Activated CD8-positive, alpha-beta T cell treated with anti-CD3 and anti-CD28 coated beads, Interleukin-2, amount 10 ng/mL, durations not matched to agents 7 days and 5 days (primary cell): ENCODE results near the gene DOCK1. TPM values are rescaled to one million over a fixed set of nuclear protein-coding genes. Genes with fewer than 3 reads are reported as not detected.

ENCODE experiments used
- ATAC-seq: fragments of 150-1000 bp; cut with Tn5 transposase; one replicate; pipeline ENCODE4 v1.10.0; 2021; ENCODE audit warnings: moderate library complexity
- CTCF ChIA-PET: fragments of 350-600 bp; sonication (Branson Sonifier 250); formaldehyde crosslinking; loops from one replicate; lab custom pipeline; 2021; ENCODE audit warnings: antibody characterized with exemption; lab: Charles Lee
- POLR2A ChIA-PET: fragments of 350-600 bp; sonication (Branson Sonifier 250); formaldehyde crosslinking; loops from one replicate; lab custom pipeline; 2021; ENCODE audit warnings: antibody characterized with exemption; lab: Charles Lee
- DNase-seq: peaks from one replicate; pipeline ENCODE4 v3.0.0-alpha.2; 2020
- H3K27ac Mint-ChIP-seq: one replicate; pipeline ENCODE4 v1.8.0; 2021; ENCODE audit warnings: mild to moderate bottlenecking, mixed read lengths
- H3K27me3 Mint-ChIP-seq: one replicate; pipeline ENCODE4 v1.8.0; 2021; ENCODE audit warnings: low read depth, mixed read lengths
- H3K36me3 Mint-ChIP-seq: one replicate; pipeline ENCODE4 v1.8.0; 2021; ENCODE audit warnings: low read depth, mixed read lengths
- H3K4me1 Mint-ChIP-seq: one replicate; pipeline ENCODE4 v1.8.0; 2021; ENCODE audit warnings: low read depth, mixed read lengths
- H3K4me3 Mint-ChIP-seq: one replicate; pipeline ENCODE4 v1.8.0; 2021; ENCODE audit warnings: mild to moderate bottlenecking, mixed read lengths
- H3K9me3 Mint-ChIP-seq: one replicate; pipeline ENCODE4 v1.8.0; 2022; ENCODE audit warnings: mixed read lengths; ENCODE audit not compliant: insufficient read depth
- total RNA-seq, 2 experiments: library from RNA; stranded (reverse); gene quantifications; one replicate each; pipeline ENCODE4 v1.2.3, GENCODE V29; 2021

The DOCK1 gene
- total RNA-seq, 2 experiments from 2014 or later = not detected

GRCh38 chr10:127442220-127442525 lies 536.9 kb downstream of the DOCK1 start:
- no peaks in the 10 kb centered on the region for H3K9me3 Mint-ChIP-seq
- POLR2A ChIA-PET = no interaction called here
- H3K27ac Mint-ChIP-seq = no peak overlapping the region
- H3K4me3 Mint-ChIP-seq = no peak overlapping the region
- CTCF ChIA-PET = no interaction called here
- H3K4me1 Mint-ChIP-seq = no peaks in the 10 kb centered on the region
- H3K27me3 Mint-ChIP-seq = no peaks in the 10 kb centered on the region
- no peak for DNase-seq
- H3K36me3 Mint-ChIP-seq = no peaks in the 10 kb centered on the region
- ATAC-seq = no peak

DNA sequence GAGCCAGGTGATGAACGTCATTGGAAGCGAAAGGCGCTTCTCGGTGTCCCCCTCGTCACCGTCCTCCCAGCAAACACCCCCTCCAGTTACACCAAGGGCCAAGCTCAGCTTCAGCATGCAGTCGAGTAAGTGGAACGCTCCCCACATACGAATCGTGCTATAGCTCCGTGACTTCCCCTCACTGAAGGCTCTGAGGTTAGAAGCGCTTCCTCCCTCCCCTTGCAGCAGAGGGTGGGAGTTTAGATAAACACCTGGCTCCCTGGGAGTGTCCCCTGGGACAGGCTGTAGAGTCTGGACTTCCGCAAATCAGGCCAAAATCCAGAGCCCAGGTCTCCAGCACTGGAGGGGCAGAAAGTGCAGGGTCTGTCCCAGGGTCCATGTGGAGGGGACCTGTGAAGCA lies 538.9 kb downstream of the DOCK1 start:
- ChIA-PET CTCF (no interaction called here), POLR2A (interaction anchor here (0.5 kb wide), 1 partner anchor 1400 kb away, joined by 3 read pairs; no protein-coding TSS in a partner anchor)
- Mint-ChIP-seq H3K27ac (no peak overlapping the region), H3K36me3 (no peaks in the 10 kb centered on the region), H3K4me3 (no peak overlapping the region), H3K9me3 (no peaks in the 10 kb centered on the region), H3K27me3 (no peaks in the 10 kb centered on the region), H3K4me1 (no peaks in the 10 kb centered on the region)
- ATAC-seq (no peak), DNase-seq (no peak)

- Mint-ChIP-seq H3K27ac (no peak overlapping the region), H3K27me3 (no peaks in the 10 kb centered on the region), H3K4me1 (no peaks in the 10 kb centered on the region), H3K4me3 (no peak overlapping the region), H3K9me3 (no peaks in the 10 kb centered on the region), H3K36me3 (no peaks in the 10 kb centered on the region)
- CTCF ChIA-PET = no interaction called here
- POLR2A ChIA-PET = no interaction called here
- no peak for DNase-seq
- ATAC-seq = no peak
Observed at GRCh38 chr10:127447197-127447596, 542.0 kb downstream of the DOCK1 start.

GRCh38 chr10:127449490-127449889 lies 544.3 kb downstream of the DOCK1 start:
- H3K4me1 Mint-ChIP-seq = no peaks in the 10 kb centered on the region

DNA sequence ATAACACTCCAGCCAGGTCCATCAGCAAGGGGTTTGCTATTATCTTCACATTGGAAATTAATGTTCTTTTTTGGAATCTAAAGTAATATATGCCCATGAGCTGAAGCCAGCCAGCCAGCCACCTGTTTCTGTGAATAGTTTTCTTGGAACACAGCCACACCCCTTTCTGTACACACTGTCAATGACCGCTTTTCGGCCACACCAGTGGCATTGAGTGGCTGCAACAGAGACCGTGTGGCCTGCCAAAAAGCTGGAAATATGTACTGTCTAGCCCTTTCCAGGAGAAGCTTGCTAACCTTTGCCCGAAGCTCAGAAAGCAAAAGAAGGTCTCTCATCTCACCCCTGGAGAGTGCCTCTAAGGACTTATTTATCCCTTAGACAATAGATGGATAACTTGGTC lies 545.4 kb downstream of the DOCK1 start:
- Mint-ChIP-seq H3K27ac (no peak overlapping the region), H3K36me3 (no peaks in the 10 kb centered on the region), H3K9me3 (no peaks in the 10 kb centered on the region), H3K4me1 (no peaks in the 10 kb centered on the region), H3K27me3 (no peaks in the 10 kb centered on the region), H3K4me3 (no peak overlapping the region)
- ATAC-seq (no peak), DNase-seq (no peak)
- POLR2A ChIA-PET = no interaction called here
- CTCF ChIA-PET = no interaction called here

More at GRCh38 chr10:127449490-127449889, 544.3 kb downstream of the DOCK1 start:
- POLR2A ChIA-PET = no interaction called here
- DNase-seq = no peak
- ATAC-seq = no peak
- H3K9me3 Mint-ChIP-seq = no peaks in the 10 kb centered on the region
- no peaks in the 10 kb centered on the region for H3K27me3 Mint-ChIP-seq
- no peaks in the 10 kb centered on the region for H3K36me3 Mint-ChIP-seq
- H3K27ac Mint-ChIP-seq = no peak overlapping the region
- H3K4me3 Mint-ChIP-seq = no peak overlapping the region
- CTCF ChIA-PET = no interaction called here

DNA sequence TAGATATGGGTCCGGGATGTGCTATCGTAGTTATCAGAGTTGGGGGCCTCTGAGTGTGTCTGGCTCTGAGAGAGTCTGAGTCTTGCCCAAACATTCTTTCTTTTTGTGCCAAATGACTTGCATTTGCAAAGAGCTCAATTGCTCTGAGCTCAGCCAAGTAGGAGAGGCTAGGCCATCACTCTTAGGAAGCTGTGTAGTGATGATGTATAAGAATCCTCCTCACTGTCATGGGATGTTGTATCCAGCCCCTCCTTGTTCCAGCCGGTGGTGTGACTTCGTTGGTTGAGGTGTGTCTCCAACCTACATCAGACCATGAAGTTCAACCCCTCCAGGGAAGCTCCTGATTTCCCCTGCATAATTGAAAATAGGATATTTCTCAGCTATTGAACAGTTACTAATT lies 546.4 kb downstream of the DOCK1 start:
- no peak overlapping the region for H3K4me3 Mint-ChIP-seq
- H3K27ac Mint-ChIP-seq = no peak overlapping the region
- no peaks in the 10 kb centered on the region for H3K9me3 Mint-ChIP-seq
- ATAC-seq (no peak), DNase-seq (no peak)
- H3K36me3 Mint-ChIP-seq = no peaks in the 10 kb centered on the region
- no peaks in the 10 kb centered on the region for H3K4me1 Mint-ChIP-seq
- ChIA-PET POLR2A (no interaction called here), CTCF (interaction anchor here (0.6 kb wide), 1 partner anchor 702 kb away, joined by 3 read pairs; no protein-coding TSS in a partner anchor)
- no peaks in the 10 kb centered on the region for H3K27me3 Mint-ChIP-seq

DNA sequence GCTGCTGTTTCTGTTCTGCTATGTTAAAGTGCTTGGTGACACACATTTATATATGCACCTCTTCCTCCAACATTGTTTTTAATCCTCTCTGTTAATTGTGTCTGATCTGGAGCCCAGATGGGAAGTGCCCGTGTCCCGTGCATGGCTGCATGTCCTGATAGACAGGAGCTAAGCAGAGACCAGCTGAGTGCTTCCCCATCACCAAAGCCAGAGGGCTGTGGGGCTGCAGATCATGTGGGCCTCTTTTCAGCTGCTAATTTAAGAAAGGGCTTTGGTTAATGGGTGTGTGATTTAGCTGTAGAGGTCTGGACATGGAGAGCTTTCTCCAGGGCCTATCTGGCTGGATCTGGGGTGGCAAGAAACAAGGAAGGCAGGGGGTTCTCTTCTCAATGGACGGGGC lies 547.3 kb downstream of the DOCK1 start:
- H3K4me3 Mint-ChIP-seq = no peak overlapping the region
- H3K27ac Mint-ChIP-seq = no peak overlapping the region
- H3K4me1 Mint-ChIP-seq = no peaks in the 10 kb centered on the region
- no peak for ATAC-seq
- no peaks in the 10 kb centered on the region for H3K36me3 Mint-ChIP-seq
- no peak for DNase-seq
- no peaks in the 10 kb centered on the region for H3K27me3 Mint-ChIP-seq
- POLR2A ChIA-PET = no interaction called here
- CTCF ChIA-PET = no interaction called here
- H3K9me3 Mint-ChIP-seq = no peaks in the 10 kb centered on the region

- Mint-ChIP-seq H3K27me3 (no peaks in the 10 kb centered on the region), H3K4me3 (no peak overlapping the region), H3K36me3 (no peaks in the 10 kb centered on the region), H3K9me3 (no peaks in the 10 kb centered on the region), H3K4me1 (no peaks in the 10 kb centered on the region), H3K27ac (no peak overlapping the region)
- ChIA-PET POLR2A (no interaction called here), CTCF (no interaction called here)
- ATAC-seq (no peak), DNase-seq (no peak)
Observed at GRCh38 chr10:127453706-127454105, 548.5 kb downstream of the DOCK1 start.

DNA sequence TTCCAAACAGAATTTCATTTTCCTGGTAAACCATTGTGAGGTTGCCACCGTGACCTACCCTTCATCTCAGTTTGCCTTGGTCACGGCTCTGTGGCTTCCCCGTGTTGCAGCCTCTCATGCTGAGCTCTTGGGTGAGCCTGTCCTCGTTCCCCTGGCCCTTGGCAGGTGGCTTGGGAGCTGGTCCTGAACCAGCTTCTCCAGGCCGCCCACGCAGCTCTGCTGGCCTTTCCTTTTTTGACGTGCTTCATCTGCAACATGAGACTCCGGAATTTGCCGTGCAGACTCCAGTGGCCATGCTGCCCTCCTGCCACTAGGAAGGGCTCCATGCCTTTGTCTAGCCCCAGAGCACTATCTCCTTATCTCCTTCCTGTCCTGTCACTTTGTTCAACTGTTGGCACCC lies 550.9 kb downstream of the DOCK1 start:
- CTCF ChIA-PET = no interaction called here
- Mint-ChIP-seq H3K9me3 (no peaks in the 10 kb centered on the region), H3K27me3 (no peaks in the 10 kb centered on the region), H3K27ac (no peak overlapping the region), H3K36me3 (no peaks in the 10 kb centered on the region), H3K4me1 (no peaks in the 10 kb centered on the region), H3K4me3 (no peak overlapping the region)
- POLR2A ChIA-PET = no interaction called here
- no peak for DNase-seq
- ATAC-seq = no peak

DNA sequence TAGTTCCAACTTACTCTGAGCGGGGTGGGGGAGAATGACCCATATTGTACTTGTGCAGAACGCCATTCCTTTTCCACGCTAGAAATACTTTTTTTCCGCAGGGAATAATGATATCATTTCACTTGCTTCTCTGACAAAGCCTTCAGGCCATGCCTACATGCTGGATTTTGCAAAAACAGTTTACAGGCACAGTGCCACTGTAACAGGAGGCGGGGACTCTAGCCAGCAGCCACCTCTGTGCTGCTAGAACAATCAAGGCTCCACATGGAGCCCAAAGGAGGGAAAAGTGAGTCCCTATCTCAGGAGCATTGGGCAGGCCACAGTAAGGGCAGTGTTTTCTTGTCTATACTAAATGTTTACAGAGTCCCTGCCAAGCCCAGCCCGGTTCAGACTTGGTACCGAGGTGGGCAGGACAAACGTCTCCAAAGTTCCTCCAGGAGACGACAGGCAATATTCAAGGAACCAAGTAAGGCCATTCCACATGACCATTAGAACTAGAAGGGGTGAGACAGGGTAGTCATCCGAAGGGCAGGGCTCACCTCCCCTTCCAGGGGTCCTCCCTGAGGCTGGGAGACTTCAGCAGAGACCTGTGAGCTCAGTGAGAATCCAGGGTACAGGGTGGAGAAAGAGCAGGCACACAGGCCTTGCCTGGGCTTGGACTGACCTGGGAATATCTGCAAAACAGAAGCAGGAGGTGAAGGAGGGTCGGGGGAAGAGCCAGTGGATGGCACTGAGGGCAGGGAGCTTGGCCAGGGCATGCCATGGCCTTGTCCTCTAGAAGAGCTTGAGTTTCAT lies 553.0 kb downstream of the DOCK1 start:
- ChIA-PET CTCF (no interaction called here), POLR2A (no interaction called here)
- no peak for ATAC-seq
- H3K4me1 Mint-ChIP-seq = no peaks in the 10 kb centered on the region
- no peak overlapping the region for H3K27ac Mint-ChIP-seq
- H3K9me3 Mint-ChIP-seq = no peaks in the 10 kb centered on the region
- no peak for DNase-seq
- H3K4me3 Mint-ChIP-seq = no peak overlapping the region
- H3K36me3 Mint-ChIP-seq = no peaks in the 10 kb centered on the region
- no peaks in the 10 kb centered on the region for H3K27me3 Mint-ChIP-seq

DNA sequence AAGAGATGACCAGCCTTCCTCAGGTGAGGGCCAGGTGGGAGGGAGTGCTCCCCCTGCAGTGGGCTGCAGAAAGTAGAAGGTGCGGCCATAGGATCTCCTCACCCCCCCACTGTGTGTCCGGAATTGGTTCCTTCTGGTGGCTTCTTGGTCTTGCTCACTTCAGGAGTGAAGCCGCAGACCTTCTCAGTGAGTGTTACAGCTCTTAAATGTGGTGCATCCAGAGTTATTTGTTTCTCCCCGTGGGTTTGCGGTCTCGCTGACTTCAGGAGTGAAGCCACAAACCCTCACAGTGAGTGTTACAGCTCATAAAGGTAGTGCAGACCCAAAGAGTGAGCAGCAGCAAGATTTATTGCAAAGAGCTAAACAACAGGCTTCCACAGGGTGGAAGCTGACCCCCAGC lies 553.6 kb downstream of the DOCK1 start:
- ATAC-seq = no peak
- CTCF ChIA-PET = no interaction called here
- POLR2A ChIA-PET = no interaction called here
- H3K27me3 Mint-ChIP-seq = no peaks in the 10 kb centered on the region
- no peak overlapping the region for H3K4me3 Mint-ChIP-seq
- no peaks in the 10 kb centered on the region for H3K4me1 Mint-ChIP-seq
- no peak for DNase-seq
- H3K27ac Mint-ChIP-seq = no peak overlapping the region
- no peaks in the 10 kb centered on the region for H3K36me3 Mint-ChIP-seq
- H3K9me3 Mint-ChIP-seq = no peaks in the 10 kb centered on the region

GRCh38 chr10:127459918-127460317 lies 554.7 kb downstream of the DOCK1 start:
- POLR2A ChIA-PET = no interaction called here
- DNase-seq = no peak
- Mint-ChIP-seq H3K36me3 (no peaks in the 10 kb centered on the region), H3K9me3 (no peaks in the 10 kb centered on the region), H3K27me3 (no peaks in the 10 kb centered on the region), H3K27ac (no peak overlapping the region), H3K4me3 (no peak overlapping the region), H3K4me1 (no peaks in the 10 kb centered on the region)
- ATAC-seq = no peak
- CTCF ChIA-PET = no interaction called here
